Panc1 (cell line): ENCODE data around the gene FBXO42.
"Not testable (repeated sequence)": the region's sequence is repeated elsewhere in the genome, so short reads cannot be mapped to it uniquely, and the experiment has no call there.

Experiments
- REST ChIP-seq, 2 experiments: IDR thresholded peaks; 2 replicates each; pipeline ENCODE4 v1.6.1; 2011 to 2012; ENCODE audit warnings: low read depth in 2 of 2, control low read depth in 1 of 2, low read length in 1 of 2, mild to moderate bottlenecking in 1 of 2, moderate library complexity in 1 of 2; ENCODE audit not compliant: insufficient read depth in 1 of 2
- TF ChIP-seq, protein P1 (sequence below): fragments of 450-650 bp; IDR thresholded peaks from 2 replicates; pipeline ENCODE4 v1.5.1; 2017; ENCODE audit warnings: mild to moderate bottlenecking

- TF ChIP-seq, protein P1, sequence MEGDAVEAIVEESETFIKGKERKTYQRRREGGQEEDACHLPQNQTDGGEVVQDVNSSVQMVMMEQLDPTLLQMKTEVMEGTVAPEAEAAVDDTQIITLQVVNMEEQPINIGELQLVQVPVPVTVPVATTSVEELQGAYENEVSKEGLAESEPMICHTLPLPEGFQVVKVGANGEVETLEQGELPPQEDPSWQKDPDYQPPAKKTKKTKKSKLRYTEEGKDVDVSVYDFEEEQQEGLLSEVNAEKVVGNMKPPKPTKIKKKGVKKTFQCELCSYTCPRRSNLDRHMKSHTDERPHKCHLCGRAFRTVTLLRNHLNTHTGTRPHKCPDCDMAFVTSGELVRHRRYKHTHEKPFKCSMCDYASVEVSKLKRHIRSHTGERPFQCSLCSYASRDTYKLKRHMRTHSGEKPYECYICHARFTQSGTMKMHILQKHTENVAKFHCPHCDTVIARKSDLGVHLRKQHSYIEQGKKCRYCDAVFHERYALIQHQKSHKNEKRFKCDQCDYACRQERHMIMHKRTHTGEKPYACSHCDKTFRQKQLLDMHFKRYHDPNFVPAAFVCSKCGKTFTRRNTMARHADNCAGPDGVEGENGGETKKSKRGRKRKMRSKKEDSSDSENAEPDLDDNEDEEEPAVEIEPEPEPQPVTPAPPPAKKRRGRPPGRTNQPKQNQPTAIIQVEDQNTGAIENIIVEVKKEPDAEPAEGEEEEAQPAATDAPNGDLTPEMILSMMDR = not testable (repeated sequence)
- not testable (repeated sequence) for TF ChIP-seq REST (IDR thresholded peaks at IDR 0.05; ENCODE audit: insufficient read depth in 1 of 2, low read depth in 2 of 2, low read length in 1 of 2)
Observed at GRCh38 chr1:16213544-16213943, 138.7 kb downstream of the FBXO42 start.
